ENCODE results near the gene LDB3. TPM values are rescaled to one million over a fixed set of nuclear protein-coding genes. Genes with fewer than 3 reads are reported as not detected.

LDB3 gene
- total and polyA plus RNA-seq, 4 donors = 0.66 to 4.3 (median 2.4) TPM

- Histone ChIP-seq H3K4me1 (ENCODE audit: control insufficient read depth, insufficient read depth, low read length) (peaks cover 5% of the 10 kb centered on the region), H3K27me3 (ENCODE audit: control insufficient read depth, insufficient read depth, low read length) (no peaks in the 10 kb centered on the region), H3K36me3 (ENCODE audit: control insufficient read depth, insufficient read depth, low read length) (no peaks in the 10 kb centered on the region), H3K27ac (ENCODE audit: low read depth, low read length) (no peak overlapping the region), H3K9me3 (ENCODE audit: control insufficient read depth, insufficient read depth, low read length) (no peaks in the 10 kb centered on the region), H3K4me3 (ENCODE audit: low read depth, low read length) (no peak overlapping the region)
- no CpG with 5 or more reads among the region's 2 CpGs for WGBS (ENCODE audit: insufficient coverage)
- no peak for DNase-seq (ENCODE audit: low read depth in 4 of 6, low spot score in 6 of 6)
These were observed 54.7 kb downstream of the LDB3 start for GRCh38 chr10:86723009-86723408.

- Histone ChIP-seq H3K27me3 (ENCODE audit: control insufficient read depth, insufficient read depth, low read length) (no peaks in the 10 kb centered on the region), H3K27ac (ENCODE audit: low read depth, low read length) (no peak overlapping the region), H3K4me1 (ENCODE audit: control insufficient read depth, insufficient read depth, low read length) (peaks cover 13% of the 10 kb centered on the region), H3K9me3 (ENCODE audit: control insufficient read depth, insufficient read depth, low read length) (no peaks in the 10 kb centered on the region), H3K4me3 (ENCODE audit: low read depth, low read length) (no peak overlapping the region), H3K36me3 (ENCODE audit: control insufficient read depth, insufficient read depth, low read length) (no peaks in the 10 kb centered on the region)
- DNase-seq (ENCODE audit: low read depth in 4 of 6, low spot score in 6 of 6) = no peak
- no CpG with 5 or more reads among the region's 6 CpGs for WGBS (ENCODE audit: insufficient coverage)
These were observed 56.1 kb downstream of the LDB3 start for GRCh38 chr10:86724445-86724844.

GRCh38 chr10:86725980-86726676, 57.8 kb downstream of the LDB3 start:
- H3K9me3 ChIP-seq (ENCODE audit: control insufficient read depth, insufficient read depth, low read length) = no peaks in the 10 kb centered on the region
- no peak overlapping the region for H3K27ac ChIP-seq (ENCODE audit: low read depth, low read length)
- H3K4me1 ChIP-seq (ENCODE audit: control insufficient read depth, insufficient read depth, low read length) = peaks cover 16% of the 10 kb centered on the region
- WGBS (ENCODE audit: insufficient coverage) = 84% methylated on average over 10 of the region's 14 CpGs
- H3K4me3 ChIP-seq (ENCODE audit: low read depth, low read length) = no peak overlapping the region
- DNase-seq (ENCODE audit: low read depth in 4 of 6, low spot score in 6 of 6) = no peak
- no peaks in the 10 kb centered on the region for H3K27me3 ChIP-seq (ENCODE audit: control insufficient read depth, insufficient read depth, low read length)
- H3K36me3 ChIP-seq (ENCODE audit: control insufficient read depth, insufficient read depth, low read length) = no peaks in the 10 kb centered on the region

- Histone ChIP-seq H3K27me3 (ENCODE audit: control insufficient read depth, insufficient read depth, low read length) (no peaks in the 10 kb centered on the region), H3K9me3 (ENCODE audit: control insufficient read depth, insufficient read depth, low read length) (no peaks in the 10 kb centered on the region), H3K36me3 (ENCODE audit: control insufficient read depth, insufficient read depth, low read length) (no peaks in the 10 kb centered on the region), H3K4me3 (ENCODE audit: low read depth, low read length) (no peak overlapping the region), H3K4me1 (ENCODE audit: control insufficient read depth, insufficient read depth, low read length) (peaks cover 16% of the 10 kb centered on the region), H3K27ac (ENCODE audit: low read depth, low read length) (no peak overlapping the region)
- no peak for DNase-seq (ENCODE audit: low read depth in 4 of 6, low spot score in 6 of 6)
- WGBS (ENCODE audit: insufficient coverage) = 100% methylated on average over 1 of the region's 1 CpG
These were observed 58.3 kb downstream of the LDB3 start for GRCh38 chr10:86726677-86726999.

GRCh38 chr10:86727470-86727869, 59.2 kb downstream of the LDB3 start:
- no peak overlapping the region for H3K27ac ChIP-seq (ENCODE audit: low read depth, low read length)
- H3K27me3 ChIP-seq (ENCODE audit: control insufficient read depth, insufficient read depth, low read length) = no peaks in the 10 kb centered on the region
- H3K4me3 ChIP-seq (ENCODE audit: low read depth, low read length) = no peak overlapping the region
- no peaks in the 10 kb centered on the region for H3K9me3 ChIP-seq (ENCODE audit: control insufficient read depth, insufficient read depth, low read length)
- no peaks in the 10 kb centered on the region for H3K36me3 ChIP-seq (ENCODE audit: control insufficient read depth, insufficient read depth, low read length)
- peak in 3 of 6 donors; percentile 58 to 81 (median 80) for DNase-seq (ENCODE audit: low read depth in 4 of 6, low spot score in 6 of 6)
- WGBS (ENCODE audit: insufficient coverage) = 20% methylated on average over 4 of the region's 6 CpGs
- H3K4me1 ChIP-seq (ENCODE audit: control insufficient read depth, insufficient read depth, low read length) = peaks cover 17% of the 10 kb centered on the region

GRCh38 chr10:86728056-86728455, 59.7 kb downstream of the LDB3 start:
- DNase-seq (ENCODE audit: low read depth in 4 of 6, low spot score in 6 of 6) = no peak
- Histone ChIP-seq H3K4me3 (ENCODE audit: low read depth, low read length) (no peak overlapping the region), H3K36me3 (ENCODE audit: control insufficient read depth, insufficient read depth, low read length) (no peaks in the 10 kb centered on the region), H3K9me3 (ENCODE audit: control insufficient read depth, insufficient read depth, low read length) (no peaks in the 10 kb centered on the region), H3K27ac (ENCODE audit: low read depth, low read length) (peak overlapping the region; percentile 11), H3K27me3 (ENCODE audit: control insufficient read depth, insufficient read depth, low read length) (no peaks in the 10 kb centered on the region), H3K4me1 (ENCODE audit: control insufficient read depth, insufficient read depth, low read length) (peaks cover 22% of the 10 kb centered on the region)
- 89% methylated on average over 3 of the region's 3 CpGs for WGBS (ENCODE audit: insufficient coverage)

- no peak for DNase-seq (ENCODE audit: low read depth in 4 of 6, low spot score in 6 of 6)
- H3K36me3 ChIP-seq (ENCODE audit: control insufficient read depth, insufficient read depth, low read length) = no peaks in the 10 kb centered on the region
These were observed 61.4 kb downstream of the LDB3 start for GRCh38 chr10:86729677-86730076.

GRCh38 chr10:86730227-86730626, 61.9 kb downstream of the LDB3 start:
- Histone ChIP-seq H3K27ac (ENCODE audit: low read depth, low read length) (no peak overlapping the region), H3K9me3 (ENCODE audit: control insufficient read depth, insufficient read depth, low read length) (no peaks in the 10 kb centered on the region), H3K4me3 (ENCODE audit: low read depth, low read length) (no peak overlapping the region), H3K36me3 (ENCODE audit: control insufficient read depth, insufficient read depth, low read length) (no peaks in the 10 kb centered on the region), H3K27me3 (ENCODE audit: control insufficient read depth, insufficient read depth, low read length) (no peaks in the 10 kb centered on the region), H3K4me1 (ENCODE audit: control insufficient read depth, insufficient read depth, low read length) (peaks cover 28% of the 10 kb centered on the region)
- DNase-seq (ENCODE audit: low read depth in 4 of 6, low spot score in 6 of 6) = peak in 2 of 6 donors; percentile 44 to 49
- WGBS (ENCODE audit: insufficient coverage) = 100% methylated on average over 1 of the region's 1 CpG

More at GRCh38 chr10:86729677-86730076, 61.4 kb downstream of the LDB3 start:
- Histone ChIP-seq H3K27me3 (ENCODE audit: control insufficient read depth, insufficient read depth, low read length) (no peaks in the 10 kb centered on the region), H3K4me3 (ENCODE audit: low read depth, low read length) (no peak overlapping the region), H3K27ac (ENCODE audit: low read depth, low read length) (no peak overlapping the region), H3K4me1 (ENCODE audit: control insufficient read depth, insufficient read depth, low read length) (peaks cover 28% of the 10 kb centered on the region), H3K9me3 (ENCODE audit: control insufficient read depth, insufficient read depth, low read length) (no peaks in the 10 kb centered on the region)
- WGBS (ENCODE audit: insufficient coverage) = 89% methylated on average over 1 of the region's 1 CpG

GRCh38 chr10:86732771-86733170, 64.5 kb downstream of the LDB3 start:
- Histone ChIP-seq H3K4me1 (ENCODE audit: control insufficient read depth, insufficient read depth, low read length) (peaks cover 25% of the 10 kb centered on the region), H3K36me3 (ENCODE audit: control insufficient read depth, insufficient read depth, low read length) (no peaks in the 10 kb centered on the region), H3K9me3 (ENCODE audit: control insufficient read depth, insufficient read depth, low read length) (no peaks in the 10 kb centered on the region), H3K27ac (ENCODE audit: low read depth, low read length) (peak overlapping the region; percentile 72), H3K4me3 (ENCODE audit: low read depth, low read length) (no peak overlapping the region), H3K27me3 (ENCODE audit: control insufficient read depth, insufficient read depth, low read length) (no peaks in the 10 kb centered on the region)
- no peak for DNase-seq (ENCODE audit: low read depth in 4 of 6, low spot score in 6 of 6)
- 69% methylated on average over 12 of the region's 13 CpGs for WGBS (ENCODE audit: insufficient coverage)

- H3K9me3 ChIP-seq (ENCODE audit: control insufficient read depth, insufficient read depth, low read length) = no peaks in the 10 kb centered on the region
- no peaks in the 10 kb centered on the region for H3K36me3 ChIP-seq (ENCODE audit: control insufficient read depth, insufficient read depth, low read length)
- H3K4me3 ChIP-seq (ENCODE audit: low read depth, low read length) = no peak overlapping the region
- peaks cover 20% of the 10 kb centered on the region for H3K4me1 ChIP-seq (ENCODE audit: control insufficient read depth, insufficient read depth, low read length)
- peak in 2 of 6 donors; percentile 67 to 78 for DNase-seq (ENCODE audit: low read depth in 4 of 6, low spot score in 6 of 6)
- no peaks in the 10 kb centered on the region for H3K27me3 ChIP-seq (ENCODE audit: control insufficient read depth, insufficient read depth, low read length)
- WGBS (ENCODE audit: insufficient coverage) = 36% methylated on average over 6 of the region's 8 CpGs
- H3K27ac ChIP-seq (ENCODE audit: low read depth, low read length) = peak overlapping the region; percentile 72
These were observed 65.0 kb downstream of the LDB3 start for GRCh38 chr10:86733260-86733671.

Measured in spinal cord (tissue), 10 donors.